OCI-LY1 (cell line): Measurements from ENCODE around the gene ARMC9.

ENCODE experiments used
- H2AFZ ChIP-seq: fragments of 200-600 bp; sonication (generic), shearing (Covaris generic); 2 replicates; pipeline ENCODE4 v1.6.0; 2014; ENCODE audit warnings: antibody characterized with exemption, mild to moderate bottlenecking, low read length
- H3F3A ChIP-seq: fragments of 200-600 bp; sonication (generic), shearing (Covaris generic); 2 replicates; pipeline ENCODE4 v1.6.0; 2014; ENCODE audit warnings: mild to moderate bottlenecking, antibody characterized with exemption, low read length, moderate library complexity; ENCODE audit not compliant: insufficient read depth
- H3K27ac ChIP-seq: fragments of 200-600 bp; sonication (generic); 2 replicates; pipeline ENCODE4 v1.5.1; 2014; ENCODE audit warnings: low read length, mixed run types, mild to moderate bottlenecking, low read depth; ENCODE audit not compliant: poor library complexity, severe bottlenecking
- H3K27me3 ChIP-seq: fragments of 200-600 bp; sonication (generic); 2 replicates; pipeline ENCODE4 v1.6.0; 2014; ENCODE audit warnings: antibody characterized with exemption, mild to moderate bottlenecking, low read length, moderate library complexity; ENCODE audit not compliant: insufficient read depth
- H3K36me3 ChIP-seq: fragments of 200-600 bp; sonication (generic); 2 replicates; pipeline ENCODE4 v1.6.1; 2014; ENCODE audit warnings: mild to moderate bottlenecking, antibody characterized with exemption, low read length, moderate library complexity, mixed read lengths; ENCODE audit not compliant: insufficient read depth
- H3K4me1 ChIP-seq: fragments of 200-600 bp; sonication (generic); 2 replicates; pipeline ENCODE4 v1.5.1; 2014; ENCODE audit warnings: mild to moderate bottlenecking, low read length, moderate library complexity; ENCODE audit not compliant: insufficient read depth, severe bottlenecking
- H3K4me2 ChIP-seq: fragments of 200-600 bp; sonication (generic), shearing (Covaris generic); 2 replicates; pipeline ENCODE4 v1.6.1; 2014; ENCODE audit warnings: low read length
- H3K4me3 ChIP-seq: fragments of 200-600 bp; sonication (generic); 2 replicates; pipeline ENCODE4 v1.5.1; 2014; ENCODE audit warnings: low read length, low read depth, mild to moderate bottlenecking, mixed read lengths; ENCODE audit not compliant: poor library complexity, severe bottlenecking
- H3K79me2 ChIP-seq: fragments of 200-600 bp; shearing (Covaris generic); 2 replicates; pipeline ENCODE4 v1.6.1; 2016; ENCODE audit warnings: mixed run types, low read length, mixed read lengths; ENCODE audit not compliant: insufficient read depth
- H3K9ac ChIP-seq: fragments of 200-600 bp; sonication (generic), shearing (Covaris generic); 2 replicates; pipeline ENCODE4 v1.6.1; 2014; ENCODE audit warnings: mild to moderate bottlenecking, low read length, mixed read lengths
- H3K9me2 ChIP-seq: fragments of 200-600 bp; sonication (generic), shearing (Covaris generic); 2 replicates; pipeline ENCODE4 v1.6.1; 2014; ENCODE audit warnings: low read depth, mild to moderate bottlenecking, low read length, mixed read lengths
- H3K9me3 ChIP-seq: fragments of 200-600 bp; shearing (Covaris generic); 2 replicates; pipeline ENCODE4 v1.6.1; 2014; ENCODE audit warnings: low read length, mixed read lengths
- H4K20me1 ChIP-seq: fragments of 200-600 bp; sonication (generic), shearing (Covaris generic); 2 replicates; pipeline ENCODE4 v1.6.0; 2016; ENCODE audit warnings: mild to moderate bottlenecking, low read length; ENCODE audit not compliant: insufficient read depth
- EZH2 ChIP-seq: fragments of 200-600 bp; sonication (generic), shearing (Covaris generic); IDR thresholded peaks from 2 replicates; pipeline ENCODE4 v1.8.0; 2017; ENCODE audit warnings: borderline replicate concordance, mixed run types, mild to moderate bottlenecking, antibody characterized with exemption, low read length, moderate library complexity, mixed read lengths
- TF ChIP-seq, protein P1 (sequence below): fragments of 200-600 bp; sonication (generic), shearing (Covaris generic); IDR thresholded peaks from 2 replicates; pipeline ENCODE4 v1.5.1; 2017; ENCODE audit warnings: mild to moderate bottlenecking, antibody characterized with exemption, low read length, moderate library complexity, mixed read lengths

Gene ARMC9

GRCh38 chr2:231260442-231261208 is 62.2 kb downstream of the ARMC9 start:
- H2AFZ ChIP-seq = no peak overlapping the region
- no peak overlapping the region for H3K4me2 ChIP-seq
- no peaks in the 10 kb centered on the region for H3K79me2 ChIP-seq
- no peaks in the 10 kb centered on the region for H3K36me3 ChIP-seq
- no peak overlapping the region for H3K4me3 ChIP-seq
- no peak overlapping the region for H3K27ac ChIP-seq
- H4K20me1 ChIP-seq = no peaks in the 10 kb centered on the region
- no peaks in the 10 kb centered on the region for H3F3A ChIP-seq
- H3K9me3 ChIP-seq = no peaks in the 10 kb centered on the region
- TF ChIP-seq EZH2 = no peak
- TF ChIP-seq, protein P1, sequence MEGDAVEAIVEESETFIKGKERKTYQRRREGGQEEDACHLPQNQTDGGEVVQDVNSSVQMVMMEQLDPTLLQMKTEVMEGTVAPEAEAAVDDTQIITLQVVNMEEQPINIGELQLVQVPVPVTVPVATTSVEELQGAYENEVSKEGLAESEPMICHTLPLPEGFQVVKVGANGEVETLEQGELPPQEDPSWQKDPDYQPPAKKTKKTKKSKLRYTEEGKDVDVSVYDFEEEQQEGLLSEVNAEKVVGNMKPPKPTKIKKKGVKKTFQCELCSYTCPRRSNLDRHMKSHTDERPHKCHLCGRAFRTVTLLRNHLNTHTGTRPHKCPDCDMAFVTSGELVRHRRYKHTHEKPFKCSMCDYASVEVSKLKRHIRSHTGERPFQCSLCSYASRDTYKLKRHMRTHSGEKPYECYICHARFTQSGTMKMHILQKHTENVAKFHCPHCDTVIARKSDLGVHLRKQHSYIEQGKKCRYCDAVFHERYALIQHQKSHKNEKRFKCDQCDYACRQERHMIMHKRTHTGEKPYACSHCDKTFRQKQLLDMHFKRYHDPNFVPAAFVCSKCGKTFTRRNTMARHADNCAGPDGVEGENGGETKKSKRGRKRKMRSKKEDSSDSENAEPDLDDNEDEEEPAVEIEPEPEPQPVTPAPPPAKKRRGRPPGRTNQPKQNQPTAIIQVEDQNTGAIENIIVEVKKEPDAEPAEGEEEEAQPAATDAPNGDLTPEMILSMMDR = no peak
- H3K9me2 ChIP-seq = no peaks in the 10 kb centered on the region
- no peaks in the 10 kb centered on the region for H3K4me1 ChIP-seq
- no peak overlapping the region for H3K9ac ChIP-seq
- no peaks in the 10 kb centered on the region for H3K27me3 ChIP-seq

- Histone ChIP-seq H3K4me3 (no peak overlapping the region), H3K9me3 (no peaks in the 10 kb centered on the region), H3K27ac (no peak overlapping the region), H3F3A (no peaks in the 10 kb centered on the region), H3K9ac (no peak overlapping the region), H2AFZ (no peak overlapping the region), H3K27me3 (no peaks in the 10 kb centered on the region), H3K36me3 (no peaks in the 10 kb centered on the region), H3K9me2 (no peaks in the 10 kb centered on the region), H3K4me1 (no peaks in the 10 kb centered on the region), H3K4me2 (no peak overlapping the region), H4K20me1 (no peaks in the 10 kb centered on the region), H3K79me2 (no peaks in the 10 kb centered on the region)
- TF ChIP-seq, protein P1 = no peak
- no peak for TF ChIP-seq EZH2
Observed at GRCh38 chr2:231263118-231263831, 64.8 kb downstream of the ARMC9 start.

- H3K27me3 ChIP-seq = no peaks in the 10 kb centered on the region
- no peaks in the 10 kb centered on the region for H4K20me1 ChIP-seq
- no peaks in the 10 kb centered on the region for H3K4me1 ChIP-seq
- no peak overlapping the region for H3K9ac ChIP-seq
- H2AFZ ChIP-seq = no peak overlapping the region
- TF ChIP-seq EZH2 = no peak
- TF ChIP-seq, protein P1 = no peak
- H3K9me2 ChIP-seq = no peaks in the 10 kb centered on the region
- H3K36me3 ChIP-seq = no peaks in the 10 kb centered on the region; the same call in 1 of the 2 replicates
- no peaks in the 10 kb centered on the region for H3K79me2 ChIP-seq
- H3K27ac ChIP-seq = no peak overlapping the region
- H3K4me2 ChIP-seq = no peak overlapping the region
- H3K9me3 ChIP-seq = no peaks in the 10 kb centered on the region
- H3F3A ChIP-seq = no peaks in the 10 kb centered on the region
- no peak overlapping the region for H3K4me3 ChIP-seq
Observed at GRCh38 chr2:231270221-231271114, 72.0 kb downstream of the ARMC9 start.
